Caco-2 (cell line): Measurements from ENCODE around the gene GSTA3. TPM values are rescaled to one million over a fixed set of nuclear protein-coding genes. Genes with fewer than 3 reads are reported as not detected.

Source experiments
- BruUV-seq: library from RNA; stranded (reverse); fragments of 400-500 nt; replicated peaks from 2 replicates; lab custom pipeline; 2021; lab: Mats Ljungman, UMichigan
- CTCF ChIA-PET: fragments of 300-600 bp; sonication (Branson Sonifier 250); formaldehyde crosslinking; loops from one replicate; lab custom pipeline; 2022; ENCODE audit warnings: antibody characterized with exemption; lab: Charles Lee
- POLR2A ChIA-PET: fragments of 300-600 bp; sonication (Branson Sonifier 250); formaldehyde crosslinking; loops from one replicate; lab custom pipeline; 2022; ENCODE audit warnings: antibody characterized with exemption; lab: Charles Lee
- DNase-seq, 2 experiments: peaks; one replicate each; pipeline versions ENCODE4 v3.0.0 to v3.0.0-alpha.2; 2020 to 2022
- H3K27me3 ChIP-seq: replicated peaks from 2 replicates; pipeline ENCODE4 v1.6.0; 2011; ENCODE audit warnings: low read length; ENCODE audit not compliant: control insufficient read depth, insufficient read depth
- H3K36me3 ChIP-seq: 2 replicates; pipeline ENCODE4 v1.5.1; 2011; ENCODE audit warnings: low read length; ENCODE audit not compliant: control insufficient read depth, insufficient read depth
- H3K4me1 ChIP-seq: fragments of 250-450 bp; sonication (Bioruptor Pico); 2 replicates; pipeline ENCODE4 v1.5.1; 2020; ENCODE audit warnings: mild to moderate bottlenecking
- H3K4me3 ChIP-seq: 2 replicates; pipeline ENCODE4 v1.5.1; 2011; ENCODE audit warnings: low read depth, mild to moderate bottlenecking, control low read depth, low read length
- H3K9me3 ChIP-seq: fragments of 250-450 bp; sonication (Bioruptor Pico); 2 replicates; pipeline ENCODE4 v1.5.1; 2020; ENCODE audit warnings: mild to moderate bottlenecking, moderate library complexity
- H3K27ac Mint-ChIP-seq: one replicate; pipeline ENCODE4 v1.8.0; 2022; ENCODE audit warnings: mixed read lengths; ENCODE audit not compliant: unreplicated experiment
- H3K27me3 Mint-ChIP-seq: one replicate; pipeline ENCODE4 v1.8.0; 2022; ENCODE audit warnings: mixed read lengths; ENCODE audit not compliant: insufficient read depth, unreplicated experiment
- H3K36me3 Mint-ChIP-seq: one replicate; pipeline ENCODE4 v1.8.0; 2022; ENCODE audit warnings: mild to moderate bottlenecking, mixed read lengths; ENCODE audit not compliant: insufficient read depth, unreplicated experiment
- H3K4me1 Mint-ChIP-seq: one replicate; pipeline ENCODE4 v1.8.0; 2022; ENCODE audit warnings: low read depth, mixed read lengths; ENCODE audit not compliant: unreplicated experiment
- H3K4me3 Mint-ChIP-seq: one replicate; pipeline ENCODE4 v1.8.0; 2022; ENCODE audit warnings: mild to moderate bottlenecking, moderate library complexity, mixed read lengths; ENCODE audit not compliant: unreplicated experiment
- H3K9me3 Mint-ChIP-seq: one replicate; pipeline ENCODE4 v1.8.0; 2022; ENCODE audit warnings: mixed read lengths; ENCODE audit not compliant: unreplicated experiment
- CTCF ChIP-seq, 2 experiments: fragments of 200-600 bp in 1 of 2; IDR thresholded peaks; 1 replicate in 1 of 2; 2 replicates in 1 of 2; pipeline versions ENCODE4 v1.5.1 to v1.8.0; 2011 to 2022; ENCODE audit warnings: antibody characterized with exemption in 1 of 2, control low read depth in 1 of 2, inconsistent platforms in 1 of 2, low read depth in 1 of 2, low read length in 1 of 2, mild to moderate bottlenecking in 1 of 2, moderate library complexity in 1 of 2; ENCODE audit not compliant: insufficient read depth in 1 of 2, severe bottlenecking in 1 of 2, unreplicated experiment in 1 of 2
- intact Hi-C: fragments of 100-400 bp; cut with micrococcal nuclease; formaldehyde crosslinking; loops from one replicate; pipeline ENCODE4 v1.10.0; 2022; ENCODE audit not compliant: unreplicated experiment
- total RNA-seq: library from RNA; stranded (reverse); gene quantifications from 2 replicates; pipeline ENCODE4 v1.2.3, GENCODE V29; 2022

Gene GSTA3
- total RNA-seq, 1 experiment from 2014 or later = not detected

GRCh38 chr6:52849137-52849536, 60.4 kb downstream of the GSTA3 start:
- peaks cover 22% of the 10 kb centered on the region for H3K4me1 Mint-ChIP-seq
- Histone ChIP-seq H3K4me3 (no peak overlapping the region), H3K9me3 (no peaks in the 10 kb centered on the region), H3K36me3 (no peaks in the 10 kb centered on the region), H3K27me3 (no peaks in the 10 kb centered on the region), H3K4me1 (no peaks in the 10 kb centered on the region)
- intact Hi-C loops = no loop called here
- BruUV-seq = no TSS peak
- peaks cover 40% of the 10 kb centered on the region for H3K9me3 Mint-ChIP-seq
- H3K27me3 Mint-ChIP-seq = no peaks in the 10 kb centered on the region
- TF ChIP-seq CTCF (IDR thresholded peaks at IDR 0.05; ENCODE audit: insufficient read depth in 1 of 2, low read depth in 1 of 2, low read length in 1 of 2, severe bottlenecking in 1 of 2, unreplicated experiment in 1 of 2) = no peak
- no peaks in the 10 kb centered on the region for H3K36me3 Mint-ChIP-seq
- H3K4me3 Mint-ChIP-seq = no peak overlapping the region
- DNase-seq = no peak
- ChIA-PET CTCF (no interaction called here), POLR2A (no interaction called here)
- no peak overlapping the region for H3K27ac Mint-ChIP-seq

Other genes starting within 250 kb of the GSTA3 start
- 39.9 and 41.9 TPM in 2 replicates for gene TMEM14A, start 238.6 kb downstream of the GSTA3 start, total RNA-seq
- 51.6 and 65.4 TPM in 2 replicates for gene GSTA2, start 146.2 kb downstream of the GSTA3 start, total RNA-seq
- 7.7 and 11.2 TPM in 2 replicates for gene GSTA1, start 105.9 kb downstream of the GSTA3 start, total RNA-seq
- gene GSTA5, start 68.9 kb downstream of the GSTA3 start, total RNA-seq = not detected in 2 replicates
- 29.5 and 30.3 TPM in 2 replicates for gene GSTA4, start 85.6 kb upstream of the GSTA3 start, total RNA-seq
- gene CILK1, start 152.1 kb upstream of the GSTA3 start, total RNA-seq = 14.5 and 15.5 TPM in 2 replicates
- gene FBXO9, start 155.7 kb upstream of the GSTA3 start, total RNA-seq = 104 and 111 TPM in 2 replicates
- 0.79 and 1.1 TPM in 2 replicates for gene GCM1, start 239.1 kb upstream of the GSTA3 start, total RNA-seq